H1 (cell line): Measurements from ENCODE around the gene ANKIB1. TPM values are rescaled to one million over a fixed set of nuclear protein-coding genes. Genes with fewer than 3 reads are reported as not detected.

Source experiments
- CTCF ChIA-PET: fragments of 300-600 bp; sonication (Branson Sonifier 250); formaldehyde crosslinking; loops from one replicate; lab custom pipeline; 2021; ENCODE audit not compliant: partially characterized antibody; lab: Charles Lee
- POLR2A ChIA-PET: fragments of 300-600 bp; sonication (Branson Sonifier 250); formaldehyde crosslinking; loops from one replicate; lab custom pipeline; 2021; ENCODE audit warnings: inconsistent platforms; ENCODE audit not compliant: partially characterized antibody; lab: Charles Lee
- DNase-seq, 2 experiments: peaks; one replicate each; pipeline versions ENCODE4 v3.0.0 to v3.0.0-alpha.2; 2010 to 2022; ENCODE audit warnings: low spot score in 2 of 2, low read depth in 1 of 2, mixed read lengths in 1 of 2
- FAIRE-seq: peaks from 2 replicates; lab custom pipeline; 2011; peaks lifted over from hg19 to GRCh38; lab: Jason Lieb, UNC
- H2AFZ ChIP-seq: 2 replicates; pipeline ENCODE4 v1.8.1; 2012; ENCODE audit warnings: low read length, inconsistent platforms
- H2AK5ac ChIP-seq: 2 replicates; pipeline ENCODE4 v1.6.1; 2013; ENCODE audit warnings: low read depth, low read length
- H2BK120ac ChIP-seq: replicated peaks from 2 replicates; pipeline ENCODE3; 2013; ENCODE audit warnings: low read depth, low read length, inconsistent platforms
- H2BK12ac ChIP-seq: 2 replicates; pipeline ENCODE4 v1.6.1; 2013; ENCODE audit warnings: low read depth, low read length
- H2BK15ac ChIP-seq: 2 replicates; pipeline ENCODE4 v1.6.1; 2013; ENCODE audit warnings: low read length
- H2BK20ac ChIP-seq: 2 replicates; pipeline ENCODE4 v1.6.1; 2013; ENCODE audit warnings: low read length
- H2BK5ac ChIP-seq: 2 replicates; pipeline ENCODE4 v1.6.1; 2013; ENCODE audit warnings: low read depth, low read length
- H3K14ac ChIP-seq: 2 replicates; pipeline ENCODE4 v1.6.1; 2013; ENCODE audit warnings: inconsistent platforms; ENCODE audit not compliant: insufficient read length
- H3K18ac ChIP-seq: 2 replicates; pipeline ENCODE4 v1.6.1; 2013; ENCODE audit warnings: low read length; ENCODE audit errors: extremely low read depth
- H3K23ac ChIP-seq: 2 replicates; pipeline ENCODE4 v1.6.1; 2013; ENCODE audit warnings: inconsistent platforms; ENCODE audit not compliant: insufficient read length
- H3K23me2 ChIP-seq: 2 replicates; pipeline ENCODE4 v1.6.1; 2013; ENCODE audit warnings: low read depth, low read length
- H3K27ac ChIP-seq: 2 replicates; pipeline ENCODE4 v1.6.1; 2011; ENCODE audit warnings: low read depth, low read length, inconsistent platforms
- H3K27me3 ChIP-seq, 4 experiments: replicated peaks in 1 of 4; 1 replicate in 1 of 4; 2 replicates in 3 of 4; pipeline versions ENCODE4 v1.6.1 to v1.8.1; 2011 to 2013; ENCODE audit warnings: low read length in 3 of 4, mild to moderate bottlenecking in 3 of 4, inconsistent platforms in 2 of 4, mixed read lengths in 2 of 4, moderate library complexity in 1 of 4; ENCODE audit not compliant: control insufficient read depth in 3 of 4, insufficient read depth in 3 of 4; ENCODE audit errors: extremely low read depth in 1 of 4
- H3K36me3 ChIP-seq, 4 experiments: 2 replicates each; pipeline versions ENCODE4 v1.6.1 to v1.8.1; 2011 to 2013; ENCODE audit warnings: mild to moderate bottlenecking in 4 of 4, low read length in 3 of 4, moderate library complexity in 2 of 4, control low read depth in 1 of 4, inconsistent platforms in 1 of 4; ENCODE audit not compliant: insufficient read depth in 4 of 4, control insufficient read depth in 2 of 4
- H3K4ac ChIP-seq: replicated peaks from 2 replicates; pipeline ENCODE3; 2013; ENCODE audit warnings: low read length, low read depth, mixed read lengths, inconsistent platforms; ENCODE audit not compliant: insufficient read length
- H3K4me1 ChIP-seq, 4 experiments: replicated peaks in 1 of 4; 1 replicate in 1 of 4; 2 replicates in 3 of 4; pipeline versions ENCODE4 v1.6.1 to v1.8.1; 2011 to 2013; ENCODE audit warnings: low read length in 3 of 4, inconsistent platforms in 2 of 4, mixed read lengths in 1 of 4; ENCODE audit not compliant: insufficient read depth in 4 of 4, control insufficient read depth in 3 of 4
- H3K4me2 ChIP-seq, 2 experiments: 2 replicates each; pipeline versions ENCODE4 v1.6.1 to v1.8.1; 2011 to 2013; ENCODE audit warnings: low read depth in 2 of 2, low read length in 2 of 2, control low read depth in 1 of 2, inconsistent platforms in 1 of 2, mild to moderate bottlenecking in 1 of 2; ENCODE audit not compliant: insufficient read depth in 1 of 2
- H3K4me3 ChIP-seq, 4 experiments: fragments of 200-600, 300-600 bp in 1 of 4; sonication (generic), shearing (Covaris generic), sonication (Bioruptor Twin) in 1 of 4; 2 replicates each; pipeline versions ENCODE4 v1.5.1 to v1.8.1; 2011 to 2016; ENCODE audit warnings: low read length in 4 of 4, low read depth in 3 of 4, control low read depth in 2 of 4, inconsistent platforms in 2 of 4, mild to moderate bottlenecking in 2 of 4, mixed read lengths in 1 of 4, moderate library complexity in 1 of 4; ENCODE audit not compliant: insufficient read depth in 2 of 4; ENCODE audit errors: extremely low read depth in 1 of 4
- H3K56ac ChIP-seq: replicated peaks from 2 replicates; pipeline ENCODE3; 2013; ENCODE audit warnings: low read depth, mild to moderate bottlenecking, mixed read lengths, low read length, inconsistent platforms; ENCODE audit not compliant: insufficient read length
- H3K79me1 ChIP-seq: 2 replicates; pipeline ENCODE4 v1.6.1; 2013; ENCODE audit warnings: low read depth, low read length, control low read depth
- H3K79me2 ChIP-seq, 2 experiments: 2 replicates each; pipeline versions ENCODE4 v1.6.1 to v1.8.1; 2012 to 2013; ENCODE audit warnings: low read length in 2 of 2, mild to moderate bottlenecking in 2 of 2, inconsistent platforms in 1 of 2; ENCODE audit not compliant: insufficient read depth in 2 of 2, control insufficient read depth in 1 of 2
- H3K9ac ChIP-seq, 4 experiments: replicated peaks in 1 of 4; 1 replicate in 1 of 4; 2 replicates in 3 of 4; pipeline versions ENCODE4 v1.6.1 to v1.8.1; 2011 to 2013; ENCODE audit warnings: low read depth in 3 of 4, low read length in 3 of 4, control low read depth in 2 of 4, mild to moderate bottlenecking in 2 of 4, moderate library complexity in 2 of 4, inconsistent platforms in 1 of 4; ENCODE audit errors: extremely low read depth in 1 of 4
- H3K9me3 ChIP-seq, 2 experiments: 2 replicates each; pipeline versions ENCODE4 v1.6.1 to v1.8.1; 2012 to 2013; ENCODE audit warnings: mild to moderate bottlenecking in 2 of 2, moderate library complexity in 2 of 2, control low read depth in 1 of 2, inconsistent platforms in 1 of 2, low read depth in 1 of 2, low read length in 1 of 2, mixed read lengths in 1 of 2; ENCODE audit not compliant: insufficient read depth in 2 of 2
- H4K20me1 ChIP-seq, 2 experiments: replicated peaks in 1 of 2; 2 replicates each; pipeline versions ENCODE3 to v1.8.1; 2011 to 2013; ENCODE audit warnings: inconsistent platforms in 2 of 2, low read length in 2 of 2, mild to moderate bottlenecking in 1 of 2; ENCODE audit not compliant: insufficient read depth in 2 of 2, control insufficient read depth in 1 of 2
- H4K5ac ChIP-seq: 2 replicates; pipeline ENCODE4 v1.6.1; 2013; ENCODE audit warnings: low read length, low read depth, mixed read lengths, inconsistent platforms; ENCODE audit not compliant: insufficient read length
- H4K8ac ChIP-seq: 2 replicates; pipeline ENCODE4 v1.8.0; 2013; ENCODE audit warnings: mild to moderate bottlenecking, moderate library complexity, low read length, inconsistent platforms; ENCODE audit not compliant: insufficient read depth; ENCODE audit errors: extremely low read depth
- H4K91ac ChIP-seq: replicated peaks from 2 replicates; pipeline ENCODE3; 2013; ENCODE audit warnings: low read length, mixed read lengths, inconsistent platforms; ENCODE audit not compliant: insufficient read length
- ASH2L ChIP-seq: fragments of 200-600, 300-600 bp; sonication (generic); IDR thresholded peaks from one replicate; pipeline ENCODE4 v1.7.1; 2017; ENCODE audit warnings: low read length
- CBX5 ChIP-seq: fragments of 300-800, 300-1000 bp; sonication (generic); IDR thresholded peaks from 2 replicates; pipeline ENCODE4 v1.7.1; 2016; ENCODE audit warnings: antibody characterized with exemption, low read length, low read depth
- CTBP2 ChIP-seq: IDR thresholded peaks from 2 replicates; pipeline ENCODE4 v1.7.0; 2011; ENCODE audit warnings: borderline replicate concordance, mild to moderate bottlenecking, moderate library complexity, mixed read lengths, low read length; ENCODE audit not compliant: insufficient read depth, insufficient read length
- EGR1 ChIP-seq: IDR thresholded peaks from 2 replicates; pipeline ENCODE4 v1.6.1; 2011; ENCODE audit warnings: low read depth, low read length, borderline replicate concordance
- SP1 ChIP-seq: IDR thresholded peaks from 2 replicates; pipeline ENCODE4 v1.6.1; 2011; ENCODE audit warnings: low read depth, low read length
- YY1 ChIP-seq: IDR thresholded peaks from 2 replicates; pipeline ENCODE4 v1.6.1; 2011; ENCODE audit warnings: low read depth, mild to moderate bottlenecking, low read length
- WGBS, 2 experiments: shearing (Covaris generic) in 1 of 2; methylation state at CpG; one replicate each; pipeline versions ENCODE4 v1.1.6 to v1.1.7; 2013 to 2015; ENCODE audit warnings: low lambda C conversion rate in 2 of 2, mixed read lengths in 2 of 2, inconsistent platforms in 1 of 2, low coverage in 1 of 2, missing lambda C conversion rate in 1 of 2; ENCODE audit not compliant: insufficient replicate concordance in 2 of 2, insufficient coverage in 1 of 2, insufficient read length in 1 of 2; ENCODE audit errors: extremely low coverage in 1 of 2, missing lambda C conversion rate in 1 of 2; 5-methylcytosine and 5-hydroxymethylcytosine counted together
- polyA plus RNA-seq, 7 experiments: library from polyadenylated mRNA; depleted of rRNA in 3 of 7; stranded (reverse) in 5 of 7; unstranded in 2 of 7; fragments of >200 nt in 5 of 7; fragments of 200-250 nt in 2 of 7; gene quantifications; 1 replicate in 5 of 7; 2 replicates in 1 of 7; 4 replicates in 1 of 7; pipeline versions ENCODE4 v1.2.1 to v1.2.3, GENCODE V29; 2011 to 2013; ENCODE audit warnings: missing spikeins in 2 of 7, mixed read lengths in 2 of 7
- total RNA-seq: library from RNA; stranded (reverse); fragmentation: NEBNext Ultra II Directional; extraction: Animal tissue kit (Norgen Biotek cat#: 25700); gene quantifications from 2 replicates; pipeline ENCODE4 v1.2.1, GENCODE V29; 2021

ANKIB1 gene
- total and polyA plus RNA-seq, 2 of the 8 experiments (the other 6 are each of a cell fraction or from before 2014, with no cell fraction given), result 19.2 to 43.0 TPM

GRCh38 chr7:92330835-92331438 lies 85.2 kb downstream of the ANKIB1 start:
- H3K23ac ChIP-seq, result no peak overlapping the region
- H3K36me3 ChIP-seq, result no peaks in the 10 kb centered on the region; a peak in 2 of 8 replicates
- H3K27me3 ChIP-seq, result no peaks in the 10 kb centered on the region
- H3K4me1 ChIP-seq, result no peaks in the 10 kb centered on the region
- H2BK12ac ChIP-seq, result no peak overlapping the region
- no peak overlapping the region for H3K4me3 ChIP-seq
- no peak overlapping the region for H2BK5ac ChIP-seq
- FAIRE-seq (no peak), DNase-seq (no peak)
- no peak overlapping the region for H3K56ac ChIP-seq
- H3K27ac ChIP-seq, result no peak overlapping the region
- no peak overlapping the region for H3K4ac ChIP-seq
- H2AFZ ChIP-seq, result no peak overlapping the region
- no peak overlapping the region for H2BK20ac ChIP-seq
- no peak overlapping the region for H2BK15ac ChIP-seq
- H3K4me2 ChIP-seq, result no peak overlapping the region
- no peak overlapping the region for H4K5ac ChIP-seq
- TF ChIP-seq YY1, result no peak
- no peak for TF ChIP-seq CTBP2
- no peak for TF ChIP-seq SP1
- no peak for TF ChIP-seq EGR1
- TF ChIP-seq ASH2L, result no peak
- TF ChIP-seq CBX5, result no peak
- no peaks in the 10 kb centered on the region for H3K79me1 ChIP-seq
- no peak overlapping the region for H2AK5ac ChIP-seq
- no peaks in the 10 kb centered on the region for H4K20me1 ChIP-seq
- CTCF ChIA-PET, result interaction anchor here (1.1 kb wide), 1 partner anchor 13 kb away, joined by 3 read pairs; no protein-coding TSS in a partner anchor
- no peak overlapping the region for H2BK120ac ChIP-seq
- H3K9me3 ChIP-seq, result no peaks in the 10 kb centered on the region
- POLR2A ChIA-PET, result interaction anchor here (0.7 kb wide), 1 partner anchor 13 kb away, joined by 3 read pairs; no protein-coding TSS in a partner anchor
- H3K9ac ChIP-seq, result no peak overlapping the region
- no peak overlapping the region for H3K18ac ChIP-seq
- no peaks in the 10 kb centered on the region for H3K79me2 ChIP-seq
- H3K14ac ChIP-seq, result no peak overlapping the region
- H4K91ac ChIP-seq, result no peak overlapping the region
- WGBS, 2 experiments, result 91% methylated on average over 4 of the region's 4 CpGs; no CpG with 5 or more reads in 1 of the 2 experiments
- H3K23me2 ChIP-seq, result no peaks in the 10 kb centered on the region
- no peak overlapping the region for H4K8ac ChIP-seq
